HL-60 (cell line): ENCODE measurements around the gene PAGR1.

Source experiments
- DNase-seq, 2 experiments: peaks; one replicate each; pipeline ENCODE4 v3.0.0-alpha.2; 2010 to 2020; ENCODE audit warnings: low read depth in 1 of 2, low spot score in 1 of 2
- H3K27ac ChIP-seq: fragments of 250-450 bp; sonication (Bioruptor Pico); replicated peaks from 2 replicates; pipeline ENCODE4 v1.5.1; 2020; ENCODE audit warnings: mild to moderate bottlenecking, moderate library complexity
- H3K27me3 ChIP-seq: fragments of 250-450 bp; sonication (Bioruptor Pico); 2 replicates; pipeline ENCODE4 v1.5.1; 2021; ENCODE audit warnings: mild to moderate bottlenecking, moderate library complexity; ENCODE audit not compliant: insufficient read depth, poor library complexity, severe bottlenecking
- H3K4me3 ChIP-seq: replicated peaks from 2 replicates; pipeline ENCODE4 v1.5.1; 2011; ENCODE audit warnings: mild to moderate bottlenecking, control low read depth, low read length; ENCODE audit not compliant: insufficient read depth
- CTCF ChIP-seq: IDR thresholded peaks from one replicate; pipeline ENCODE4 v1.5.1; 2011; ENCODE audit warnings: low read length, control low read depth, inconsistent platforms; ENCODE audit not compliant: insufficient read depth
- GABPA ChIP-seq: IDR thresholded peaks from 2 replicates; pipeline ENCODE4 v1.6.1; 2012; ENCODE audit warnings: low read depth
- POLR2AphosphoS5 ChIP-seq: IDR thresholded peaks from 2 replicates; pipeline ENCODE4 v1.6.1; 2012; ENCODE audit warnings: low read depth
- SPI1 ChIP-seq: IDR thresholded peaks from 2 replicates; pipeline ENCODE4 v1.6.1; 2012; ENCODE audit warnings: low read depth, mild to moderate bottlenecking, borderline replicate concordance
- TF ChIP-seq, protein P1 (sequence below): IDR thresholded peaks from 2 replicates; pipeline ENCODE4 v1.6.1; 2012; ENCODE audit warnings: low read depth; ENCODE audit not compliant: insufficient replicate concordance

PAGR1 gene

GRCh38 chr16:29815032-29815721 is 775 bp upstream of the PAGR1 start:
- TF ChIP-seq, protein P1, sequence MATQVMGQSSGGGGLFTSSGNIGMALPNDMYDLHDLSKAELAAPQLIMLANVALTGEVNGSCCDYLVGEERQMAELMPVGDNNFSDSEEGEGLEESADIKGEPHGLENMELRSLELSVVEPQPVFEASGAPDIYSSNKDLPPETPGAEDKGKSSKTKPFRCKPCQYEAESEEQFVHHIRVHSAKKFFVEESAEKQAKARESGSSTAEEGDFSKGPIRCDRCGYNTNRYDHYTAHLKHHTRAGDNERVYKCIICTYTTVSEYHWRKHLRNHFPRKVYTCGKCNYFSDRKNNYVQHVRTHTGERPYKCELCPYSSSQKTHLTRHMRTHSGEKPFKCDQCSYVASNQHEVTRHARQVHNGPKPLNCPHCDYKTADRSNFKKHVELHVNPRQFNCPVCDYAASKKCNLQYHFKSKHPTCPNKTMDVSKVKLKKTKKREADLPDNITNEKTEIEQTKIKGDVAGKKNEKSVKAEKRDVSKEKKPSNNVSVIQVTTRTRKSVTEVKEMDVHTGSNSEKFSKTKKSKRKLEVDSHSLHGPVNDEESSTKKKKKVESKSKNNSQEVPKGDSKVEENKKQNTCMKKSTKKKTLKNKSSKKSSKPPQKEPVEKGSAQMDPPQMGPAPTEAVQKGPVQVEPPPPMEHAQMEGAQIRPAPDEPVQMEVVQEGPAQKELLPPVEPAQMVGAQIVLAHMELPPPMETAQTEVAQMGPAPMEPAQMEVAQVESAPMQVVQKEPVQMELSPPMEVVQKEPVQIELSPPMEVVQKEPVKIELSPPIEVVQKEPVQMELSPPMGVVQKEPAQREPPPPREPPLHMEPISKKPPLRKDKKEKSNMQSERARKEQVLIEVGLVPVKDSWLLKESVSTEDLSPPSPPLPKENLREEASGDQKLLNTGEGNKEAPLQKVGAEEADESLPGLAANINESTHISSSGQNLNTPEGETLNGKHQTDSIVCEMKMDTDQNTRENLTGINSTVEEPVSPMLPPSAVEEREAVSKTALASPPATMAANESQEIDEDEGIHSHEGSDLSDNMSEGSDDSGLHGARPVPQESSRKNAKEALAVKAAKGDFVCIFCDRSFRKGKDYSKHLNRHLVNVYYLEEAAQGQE: no peak
- TF ChIP-seq POLR2AphosphoS5 (no peak), GABPA (no peak), SPI1 (no peak), CTCF (no peak)
- H3K27ac ChIP-seq: peak overlapping the region; percentile 93
- no peaks in the 10 kb centered on the region for H3K27me3 ChIP-seq
- DNase-seq: no peak
- peak overlapping the region; percentile 78 for H3K4me3 ChIP-seq

- peak overlapping the region; percentile 93 for H3K27ac ChIP-seq
- TF ChIP-seq SPI1 (peak; percentile 24; the same call in 1 of the 2 replicates), POLR2AphosphoS5 (no peak), CTCF (peak; percentile 13), GABPA (no peak)
- TF ChIP-seq, protein P1: no peak
- peak overlapping the region; percentile 78 for H3K4me3 ChIP-seq
- no peaks in the 10 kb centered on the region for H3K27me3 ChIP-seq
- peak; percentile 67 to 77 for DNase-seq
Measured at GRCh38 chr16:29816694-29817441, 916 bp downstream of the PAGR1 start.

DNA sequence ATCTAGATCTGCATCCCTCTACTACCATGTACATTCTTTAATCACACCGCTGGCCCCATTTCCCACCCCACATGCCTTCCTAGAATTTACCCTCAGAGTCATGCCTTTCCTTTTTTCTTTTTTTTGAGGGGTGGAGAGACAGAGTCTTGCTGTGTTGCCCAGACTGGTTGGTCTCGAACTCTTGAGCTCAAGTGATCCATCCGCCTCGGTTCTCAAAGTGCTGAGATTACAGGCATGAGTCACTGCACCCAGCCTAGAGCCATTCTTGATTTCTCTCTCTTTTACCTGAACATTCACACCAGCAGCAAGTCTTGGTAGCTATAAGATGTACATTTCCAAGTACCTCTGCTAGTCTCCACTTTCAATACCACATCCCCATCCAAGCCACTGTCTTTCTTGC is 2.1 kb downstream of the PAGR1 start:
- H3K27ac ChIP-seq: no peak overlapping the region
- no peak for TF ChIP-seq SPI1
- no peak for TF ChIP-seq GABPA
- TF ChIP-seq POLR2AphosphoS5: no peak
- TF ChIP-seq, protein P1: no peak
- no peak for TF ChIP-seq CTCF
- H3K4me3 ChIP-seq: no peak overlapping the region
- H3K27me3 ChIP-seq: no peaks in the 10 kb centered on the region
- DNase-seq: no peak
